Adrenal gland (tissue), 12 donors: ENCODE measurements around the gene LRRTM2. TPM values are rescaled to one million over a fixed set of nuclear protein-coding genes. Genes with fewer than 3 reads are reported as not detected.

Experiments used
- DNase-seq, 7 donors: peaks; one replicate each; pipeline ENCODE4 v3.0.0-alpha.2; 2019 to 2020
- H3K27ac ChIP-seq, 5 donors: fragments of 200-600 bp; sonication (generic) in 4 of 5; 1 replicate in 3 of 5; 2 replicates in 2 of 5; pipeline versions ENCODE4 v1.5.1 to v1.8.0; 2016 to 2020; ENCODE audit warnings: mild to moderate bottlenecking in 1 of 5
- H3K27me3 ChIP-seq: fragments of 200-600 bp; 2 replicates; pipeline ENCODE4 v1.8.0; 2021
- H3K36me3 ChIP-seq, 2 donors: fragments of 200-600 bp; replicated peaks in 1 of 2; 1 replicate in 1 of 2; 2 replicates in 1 of 2; pipeline versions ENCODE4 v1.5.1 to v1.8.0; 2018 to 2022
- H3K4me1 ChIP-seq, 2 donors: fragments of 200-600 bp; replicated peaks in 1 of 2; 1 replicate in 1 of 2; 2 replicates in 1 of 2; pipeline versions ENCODE4 v1.5.1 to v1.8.0; 2018 to 2021
- H3K4me3 ChIP-seq, 4 donors: fragments of 200-600 bp; sonication (generic) in 3 of 4; one replicate each; pipeline ENCODE4 v1.5.1; 2016 to 2018
- H3K9me3 ChIP-seq, 3 donors: fragments of 200-600 bp; sonication (generic) in 1 of 3; replicated peaks in 1 of 3; 1 replicate in 2 of 3; 2 replicates in 1 of 3; pipeline versions ENCODE4 v1.5.1 to v1.8.0; 2016 to 2021
- POLR2A ChIP-seq, 2 donors: fragments of 450-650 bp; IDR thresholded peaks; one replicate each; pipeline ENCODE4 v1.6.1; 2017; ENCODE audit warnings: antibody characterized with exemption in 2 of 2, mild to moderate bottlenecking in 2 of 2, moderate library complexity in 1 of 2
- WGBS, 4 donors: extraction: QIAGEN DNeasy Blood & Tissue Kit in 2 of 4; methylation state at CpG; one replicate each; pipeline versions ENCODE4 v1.1.5 to v1.1.7; 2013 to 2017; 5-methylcytosine and 5-hydroxymethylcytosine counted together
- intact Hi-C, 2 donors: fragments of 100-400 bp; cut with DNase I; formaldehyde crosslinking; loops; one replicate each; pipeline versions ENCODE4 v1.14.1 to v1.15.0; 2022 to 2023
- polyA plus RNA-seq, 3 donors: library from polyadenylated mRNA; stranded (reverse); fragments of 200-250 nt in 2 of 3; fragments of 350-450 nt in 1 of 3; fragmentation: Illumina TruSeq in 1 of 3; extraction: RNeasy Lipid Tissue Mini Kit (QIAGEN cat#74804) in 1 of 3; gene quantifications; one replicate each; pipeline ENCODE4 v1.2.3, GENCODE V29; 2013 to 2014
- total RNA-seq, 9 donors: library from RNA; depleted of rRNA in 4 of 9; stranded (reverse); fragments of >200 nt in 4 of 9; fragments of 120-200 nt in 1 of 9; fragmentation: NEBNext Ultra II Directional in 1 of 9; extraction: Animal tissue kit (Norgen Biotek cat#: 25700) in 1 of 9; gene quantifications; one replicate each; pipeline versions ENCODE4 v1.1.0 to v1.2.4, GENCODE V29; 2013 to 2023
- TF ChIP-seq, protein P1 (sequence below), 6 experiments: fragments of 450-650 bp in 4 of 6; fragments of 200-600 bp in 2 of 6; sonication (generic) in 1 of 6; IDR thresholded peaks; 1 replicate in 5 of 6; 2 replicates in 1 of 6; pipeline versions ENCODE4 v1.5.1 to v1.8.0; 2016 to 2021; ENCODE audit warnings: antibody characterized with exemption in 6 of 6, mild to moderate bottlenecking in 2 of 6, moderate library complexity in 1 of 6
- donor health status: healthy with polysubstance abuse.
- donor health status: Bipolar disorder and iron deficiency.
- donor health status: DM: yes; HTN: yes; CAD: no.
- donor health status: DM: no; HTN: no; CAD: no.
- donor health status: DM: no; HTN: no; CAD: no.
- donor health status: DM: yes; HTN: yes; CAD: no.

The LRRTM2 gene
- total and polyA plus RNA-seq, 12 donors: 0.07 to 1.6 (median 0.86) TPM; not detected in 3

DNA sequence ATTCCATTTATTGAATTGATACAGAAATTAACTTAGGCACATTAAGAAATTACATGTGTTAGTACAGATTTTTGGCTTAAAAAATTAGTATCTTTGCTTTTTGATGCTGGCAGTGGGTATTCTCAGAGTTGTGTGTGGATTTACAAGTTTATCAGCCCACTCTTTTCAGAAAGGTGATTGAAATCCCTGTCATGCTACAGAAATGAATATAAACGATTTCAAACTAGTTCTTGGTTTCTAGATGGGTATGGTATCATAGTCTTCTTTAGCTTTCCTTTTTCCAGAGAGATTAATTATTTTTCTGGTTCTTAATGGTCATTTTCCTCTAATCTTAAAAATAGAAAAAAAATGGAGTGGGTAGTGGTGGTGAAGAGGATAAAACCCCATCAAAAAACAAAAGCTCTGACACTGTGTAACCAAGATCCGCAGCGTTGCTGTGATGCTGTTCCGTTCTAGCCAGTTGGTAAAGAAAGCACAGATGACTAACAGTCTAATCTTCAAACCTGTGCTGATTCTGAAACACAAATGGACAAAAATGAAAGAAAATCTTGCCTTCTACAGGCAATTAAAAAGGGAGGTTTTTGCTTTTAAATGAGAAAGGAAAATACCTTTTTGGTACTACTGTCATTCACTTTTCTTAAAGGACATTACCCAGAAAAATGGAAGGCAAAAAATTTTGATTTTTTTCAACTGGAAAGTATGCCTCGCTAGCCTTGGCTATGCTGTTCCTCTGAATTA is 5.2 kb downstream of the LRRTM2 start:
- DNase-seq: peak in 3 of 7 donors; percentile 35 to 37 (median 36)
- peaks cover 8 to 39% of the 10 kb centered on the region in 2 donors for H3K4me1 ChIP-seq
- TF ChIP-seq POLR2A (IDR thresholded peaks at IDR 0.05): no peak
- TF ChIP-seq, protein P1, sequence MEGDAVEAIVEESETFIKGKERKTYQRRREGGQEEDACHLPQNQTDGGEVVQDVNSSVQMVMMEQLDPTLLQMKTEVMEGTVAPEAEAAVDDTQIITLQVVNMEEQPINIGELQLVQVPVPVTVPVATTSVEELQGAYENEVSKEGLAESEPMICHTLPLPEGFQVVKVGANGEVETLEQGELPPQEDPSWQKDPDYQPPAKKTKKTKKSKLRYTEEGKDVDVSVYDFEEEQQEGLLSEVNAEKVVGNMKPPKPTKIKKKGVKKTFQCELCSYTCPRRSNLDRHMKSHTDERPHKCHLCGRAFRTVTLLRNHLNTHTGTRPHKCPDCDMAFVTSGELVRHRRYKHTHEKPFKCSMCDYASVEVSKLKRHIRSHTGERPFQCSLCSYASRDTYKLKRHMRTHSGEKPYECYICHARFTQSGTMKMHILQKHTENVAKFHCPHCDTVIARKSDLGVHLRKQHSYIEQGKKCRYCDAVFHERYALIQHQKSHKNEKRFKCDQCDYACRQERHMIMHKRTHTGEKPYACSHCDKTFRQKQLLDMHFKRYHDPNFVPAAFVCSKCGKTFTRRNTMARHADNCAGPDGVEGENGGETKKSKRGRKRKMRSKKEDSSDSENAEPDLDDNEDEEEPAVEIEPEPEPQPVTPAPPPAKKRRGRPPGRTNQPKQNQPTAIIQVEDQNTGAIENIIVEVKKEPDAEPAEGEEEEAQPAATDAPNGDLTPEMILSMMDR (IDR thresholded peaks at IDR 0.05): no peak
- intact Hi-C loops: no loop called here
- no peaks in the 10 kb centered on the region for H3K27me3 ChIP-seq
- H3K4me3 ChIP-seq: no peak overlapping the region
- H3K27ac ChIP-seq: peak overlapping the region in 3 of 5 donors; percentile 4 to 76 (median 50)
- H3K36me3 ChIP-seq: no peaks in the 10 kb centered on the region
- 49 to 61% (median 56%) methylated on average over 5 of the region's 5 CpGs for WGBS, 4 donors
- no peaks in the 10 kb centered on the region for H3K9me3 ChIP-seq

DNA sequence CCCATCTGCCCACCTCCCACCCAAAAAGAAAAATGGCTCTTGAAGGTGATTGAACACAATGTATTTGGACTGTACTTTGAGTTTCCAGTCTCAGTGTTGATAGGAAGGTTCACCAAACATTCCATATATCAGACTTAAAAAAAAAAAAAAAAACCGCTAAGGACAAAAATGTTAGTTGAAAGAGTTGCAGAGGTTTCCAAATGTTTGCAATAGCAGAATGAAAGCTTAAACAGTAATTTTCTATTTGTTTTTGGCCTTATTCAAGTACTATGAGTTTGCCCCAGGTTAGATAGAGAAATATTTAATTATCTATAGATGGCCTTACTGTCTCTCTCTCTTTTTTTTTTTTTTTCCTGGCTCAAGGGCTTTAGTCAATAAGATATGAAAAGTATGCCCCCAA is 6.1 kb downstream of the LRRTM2 start:
- Histone ChIP-seq H3K9me3 (no peaks in the 10 kb centered on the region), H3K4me3 (no peak overlapping the region), H3K27me3 (no peaks in the 10 kb centered on the region), H3K36me3 (no peaks in the 10 kb centered on the region), H3K27ac (peak overlapping the region in 1 of 5 donors; percentile 76), H3K4me1 (peaks cover 8 to 35% of the 10 kb centered on the region in 2 donors)
- 92 to 97% (median 95%) methylated on average over 1 of the region's 1 CpG for WGBS, 4 donors
- DNase-seq: no peak
- TF ChIP-seq, protein P1 (IDR thresholded peaks at IDR 0.05): no peak
- no peak for TF ChIP-seq POLR2A (IDR thresholded peaks at IDR 0.05)
- intact Hi-C loops: no loop called here

DNA sequence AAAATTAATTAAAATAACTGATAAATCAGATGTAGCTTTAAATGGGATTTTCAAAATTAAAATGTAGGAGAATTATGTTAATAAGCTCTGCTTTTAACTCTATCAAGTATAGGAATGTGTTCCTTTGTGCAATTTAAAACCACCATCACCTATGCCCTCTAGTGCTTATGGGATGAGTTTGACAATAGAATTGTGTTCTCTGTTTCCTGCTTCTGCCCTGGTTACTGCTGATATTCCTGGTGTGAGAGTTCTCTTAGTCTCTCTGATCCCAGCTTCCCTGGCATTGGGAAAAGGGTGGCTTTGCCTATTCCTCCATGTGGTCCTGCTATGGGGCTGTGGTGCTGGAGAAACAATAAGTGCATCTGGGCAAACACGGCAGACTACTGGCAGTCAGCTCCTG is 8.1 kb downstream of the LRRTM2 start:
- 90 to 92% (median 91%) methylated on average over 1 of the region's 1 CpG; no CpG with 5 or more reads in 1 of the 4 donors for WGBS, 4 donors
- TF ChIP-seq POLR2A (IDR thresholded peaks at IDR 0.05): no peak
- TF ChIP-seq, protein P1 (IDR thresholded peaks at IDR 0.05): no peak
- no peaks in the 10 kb centered on the region for H3K36me3 ChIP-seq
- H3K4me1 ChIP-seq: peaks cover 8 to 32% of the 10 kb centered on the region in 2 donors
- intact Hi-C loops: no loop called here
- H3K4me3 ChIP-seq: no peak overlapping the region
- H3K27me3 ChIP-seq: no peaks in the 10 kb centered on the region
- no peak for DNase-seq
- H3K27ac ChIP-seq: no peak overlapping the region
- peaks cover 0 to 9% (median 0%) of the 10 kb centered on the region in 3 donors for H3K9me3 ChIP-seq

DNA sequence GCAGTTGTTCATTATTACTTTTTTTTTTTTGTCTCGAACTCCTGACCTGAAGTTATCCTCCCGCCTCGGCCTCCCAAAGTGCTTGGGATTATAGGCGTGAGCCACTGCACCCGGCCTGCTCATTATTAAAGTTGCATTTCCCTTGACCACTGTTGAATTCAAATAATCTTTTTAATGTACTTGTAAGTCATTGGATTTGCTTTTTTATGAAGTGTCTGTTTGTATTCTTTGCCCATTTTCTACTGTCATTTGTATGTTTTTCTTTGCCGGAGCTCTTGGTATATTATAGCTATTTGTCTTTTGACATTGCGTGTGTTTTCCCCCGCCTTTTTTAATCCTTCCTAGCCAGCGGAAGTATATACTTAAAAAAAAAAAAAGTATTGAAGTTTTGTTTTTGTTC is 22.0 kb downstream of the LRRTM2 start:
- H3K9me3 ChIP-seq: no peaks in the 10 kb centered on the region
- H3K27ac ChIP-seq: no peak overlapping the region
- H3K4me1 ChIP-seq: peaks cover 8 to 34% of the 10 kb centered on the region in 2 donors
- no peak overlapping the region for H3K4me3 ChIP-seq
- 80 to 88% (median 83%) methylated on average over 9 of the region's 9 CpGs for WGBS, 4 donors
- DNase-seq: no peak
- no peaks in the 10 kb centered on the region for H3K36me3 ChIP-seq
- no peaks in the 10 kb centered on the region for H3K27me3 ChIP-seq
- intact Hi-C loops: no loop called here
- TF ChIP-seq POLR2A (IDR thresholded peaks at IDR 0.05): no peak
- TF ChIP-seq, protein P1 (IDR thresholded peaks at IDR 0.05): no peak
